ENCODE results near the gene RHOB. TPM values are rescaled to one million over a fixed set of nuclear protein-coding genes. Genes with fewer than 3 reads are reported as not detected.

RHOB gene
- total and polyA plus RNA-seq, 2 of the 13 experiments (the other 11 are each of a cell fraction or from before 2014, with no cell fraction given), result 192 to 268 TPM

GRCh38 chr2:20438334-20439192, 8.3 kb upstream of the RHOB start (continued):
- TF ChIP-seq KIAA2018 (CRISPR knock-in tag; IDR thresholded peaks at IDR 0.05; ENCODE audit: borderline replicate concordance) (no peak), GRHL1 (CRISPR knock-in tag; conservative IDR thresholded peaks at IDR 0.05) (no peak), TEAD3 (CRISPR knock-in tag; optimal IDR thresholded peaks at IDR 0.05; ENCODE audit: borderline replicate concordance) (no peak), ZNF367 (CRISPR knock-in tag; IDR thresholded peaks at IDR 0.05; ENCODE audit: borderline replicate concordance) (no peak), ZNF749 (CRISPR knock-in tag; IDR thresholded peaks at IDR 0.05; ENCODE audit: borderline replicate concordance) (no peak), EED (CRISPR knock-in tag; IDR thresholded peaks at IDR 0.05) (no peak), SALL2 (CRISPR knock-in tag; IDR thresholded peaks at IDR 0.05) (no peak), ZNF333 (CRISPR knock-in tag; IDR thresholded peaks at IDR 0.05; ENCODE audit: borderline replicate concordance) (no peak), GABPA (IDR thresholded peaks at IDR 0.05; ENCODE audit: low read depth, low read length) (no peak), GABPA (CRISPR knock-in tag; IDR thresholded peaks at IDR 0.05; ENCODE audit: low read depth) (no peak), ZNF773 (CRISPR knock-in tag; IDR thresholded peaks at IDR 0.05; ENCODE audit: borderline replicate concordance) (no peak), GMEB1 (CRISPR knock-in tag; IDR thresholded peaks at IDR 0.05; ENCODE audit: borderline replicate concordance) (no peak), SRSF1 (optimal IDR thresholded peaks at IDR 0.05; ENCODE audit: low read depth, low read length) (no peak), SUZ12 (IDR thresholded peaks at IDR 0.05; ENCODE audit: low read depth, low read length) (no peak), SMARCE1 (IDR thresholded peaks at IDR 0.05; ENCODE audit: borderline replicate concordance) (no peak), MYNN (CRISPR knock-in tag; IDR thresholded peaks at IDR 0.05; ENCODE audit: low read depth) (no peak), ZNF761 (CRISPR knock-in tag; conservative IDR thresholded peaks at IDR 0.05) (no peak), NR1H2 (CRISPR knock-in tag; IDR thresholded peaks at IDR 0.05; ENCODE audit: borderline replicate concordance, low read depth) (no peak), ZNF225 (CRISPR knock-in tag; IDR thresholded peaks at IDR 0.05) (no peak)
